Measurements from ENCODE around the gene ATP10A.

GRCh38 chr15:25677719-25678499, 185.2 kb downstream of the ATP10A start:
- TF ChIP-seq, protein P1, sequence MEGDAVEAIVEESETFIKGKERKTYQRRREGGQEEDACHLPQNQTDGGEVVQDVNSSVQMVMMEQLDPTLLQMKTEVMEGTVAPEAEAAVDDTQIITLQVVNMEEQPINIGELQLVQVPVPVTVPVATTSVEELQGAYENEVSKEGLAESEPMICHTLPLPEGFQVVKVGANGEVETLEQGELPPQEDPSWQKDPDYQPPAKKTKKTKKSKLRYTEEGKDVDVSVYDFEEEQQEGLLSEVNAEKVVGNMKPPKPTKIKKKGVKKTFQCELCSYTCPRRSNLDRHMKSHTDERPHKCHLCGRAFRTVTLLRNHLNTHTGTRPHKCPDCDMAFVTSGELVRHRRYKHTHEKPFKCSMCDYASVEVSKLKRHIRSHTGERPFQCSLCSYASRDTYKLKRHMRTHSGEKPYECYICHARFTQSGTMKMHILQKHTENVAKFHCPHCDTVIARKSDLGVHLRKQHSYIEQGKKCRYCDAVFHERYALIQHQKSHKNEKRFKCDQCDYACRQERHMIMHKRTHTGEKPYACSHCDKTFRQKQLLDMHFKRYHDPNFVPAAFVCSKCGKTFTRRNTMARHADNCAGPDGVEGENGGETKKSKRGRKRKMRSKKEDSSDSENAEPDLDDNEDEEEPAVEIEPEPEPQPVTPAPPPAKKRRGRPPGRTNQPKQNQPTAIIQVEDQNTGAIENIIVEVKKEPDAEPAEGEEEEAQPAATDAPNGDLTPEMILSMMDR (IDR thresholded peaks at IDR 0.05) = no peak
- no peak for TF ChIP-seq POLR2A (IDR thresholded peaks at IDR 0.05)

Data from adrenal gland (tissue), 5 donors.